GM18517 (cell line): ENCODE results near the gene URI1.
"Not testable (repeated sequence)": the region's sequence is repeated elsewhere in the genome, so short reads cannot be mapped to it uniquely, and the experiment has no call there.

ENCODE experiments used
- ATAC-seq: cut with Tn5 transposase; IDR thresholded peaks from one replicate; pipeline ENCODE4 v1.9.1; 2021; ENCODE audit warnings: mild to moderate bottlenecking, moderate library complexity; ENCODE audit not compliant: unreplicated experiment

The URI1 gene

DNA sequence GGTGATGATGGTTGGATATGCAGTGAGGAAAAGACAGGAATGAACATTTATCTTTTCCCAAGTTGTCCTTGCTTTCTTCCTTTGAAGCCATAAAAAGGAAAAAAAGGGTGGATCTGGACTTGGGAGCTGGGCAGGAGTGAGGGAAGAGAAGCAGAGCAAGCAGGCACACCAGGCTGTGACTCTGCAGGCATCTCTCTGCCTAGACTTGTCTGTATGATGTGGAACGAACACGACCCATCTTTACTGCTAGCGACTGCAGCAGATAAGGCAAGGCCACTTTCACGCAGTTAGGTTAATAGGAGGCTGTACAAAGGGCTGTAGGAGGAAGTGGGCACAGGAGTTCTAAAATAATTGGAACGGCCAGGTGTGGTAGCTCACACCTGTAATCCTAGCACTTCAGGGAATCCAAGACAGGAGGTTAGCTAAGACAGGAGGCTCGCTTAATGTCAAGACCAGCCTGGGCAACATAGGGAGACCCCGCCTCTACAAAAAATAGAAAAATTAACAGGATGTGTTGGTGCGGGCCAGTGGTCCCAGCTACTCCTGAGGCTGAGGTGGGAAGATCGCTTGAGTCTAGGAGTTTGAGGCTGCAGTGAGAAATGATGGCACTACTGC lies 961 bp upstream of the URI1 start:
- ATAC-seq = no peak

DNA sequence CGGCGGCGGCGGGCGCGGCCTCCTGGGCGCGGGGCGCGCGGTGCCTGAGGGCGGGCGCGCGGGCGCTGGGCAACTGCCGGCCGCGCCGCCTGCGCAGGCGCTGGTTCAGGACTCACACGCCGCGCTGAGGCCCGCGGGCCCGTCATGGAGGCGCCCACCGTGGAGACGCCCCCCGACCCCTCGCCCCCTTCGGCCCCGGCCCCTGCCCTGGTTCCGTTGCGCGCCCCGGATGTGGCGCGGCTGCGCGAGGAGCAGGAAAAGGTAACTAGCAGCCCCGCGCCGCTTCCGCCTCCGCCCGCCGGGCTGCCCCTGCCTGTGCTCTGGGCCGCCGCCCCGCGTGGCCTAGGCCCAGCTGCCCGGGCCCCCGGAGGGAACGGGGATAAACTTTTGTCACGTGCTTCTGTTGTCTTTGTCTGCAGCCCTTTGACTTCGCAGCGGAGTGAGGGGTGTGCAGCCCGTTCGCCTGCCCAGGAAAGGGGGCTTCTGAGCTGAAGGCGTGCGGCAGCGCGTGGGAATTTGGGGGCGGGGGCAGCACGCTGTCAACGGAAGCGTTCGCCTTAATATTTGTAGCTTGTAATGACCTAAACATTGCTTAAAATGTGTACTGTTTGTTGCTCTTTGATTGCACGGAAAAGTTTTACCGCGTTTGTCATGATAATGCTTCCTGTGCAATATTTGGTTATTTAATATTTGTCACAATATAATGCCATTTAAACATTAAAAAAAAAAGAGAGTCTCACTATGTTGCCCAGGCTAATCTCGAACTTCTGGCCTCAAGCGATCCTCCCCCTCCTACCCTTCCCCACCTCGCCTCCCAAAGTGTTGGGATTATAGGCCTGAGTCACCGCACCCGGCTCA lies 594 bp downstream of the URI1 start:
- peak; percentile 55 for ATAC-seq

DNA sequence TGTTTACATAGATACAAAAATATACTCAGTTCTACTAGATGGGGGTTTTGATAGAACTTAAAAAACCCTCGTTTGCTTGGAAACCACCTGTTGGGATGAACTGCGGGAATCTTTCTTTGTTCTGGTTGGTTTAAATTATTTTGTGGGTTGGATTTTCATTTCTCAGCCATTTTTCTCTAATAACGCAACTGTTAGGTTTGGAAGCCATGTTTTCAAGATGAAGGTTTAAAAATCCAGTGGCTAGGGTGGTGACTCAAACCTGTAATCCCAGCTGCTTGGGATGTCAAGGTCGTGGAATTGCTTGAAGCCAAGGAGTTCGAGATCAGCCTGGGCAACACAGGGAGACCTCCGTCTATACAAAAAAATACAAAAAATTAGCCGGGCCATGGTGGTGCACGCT lies 1.6 kb downstream of the URI1 start:
- no peak for ATAC-seq

DNA sequence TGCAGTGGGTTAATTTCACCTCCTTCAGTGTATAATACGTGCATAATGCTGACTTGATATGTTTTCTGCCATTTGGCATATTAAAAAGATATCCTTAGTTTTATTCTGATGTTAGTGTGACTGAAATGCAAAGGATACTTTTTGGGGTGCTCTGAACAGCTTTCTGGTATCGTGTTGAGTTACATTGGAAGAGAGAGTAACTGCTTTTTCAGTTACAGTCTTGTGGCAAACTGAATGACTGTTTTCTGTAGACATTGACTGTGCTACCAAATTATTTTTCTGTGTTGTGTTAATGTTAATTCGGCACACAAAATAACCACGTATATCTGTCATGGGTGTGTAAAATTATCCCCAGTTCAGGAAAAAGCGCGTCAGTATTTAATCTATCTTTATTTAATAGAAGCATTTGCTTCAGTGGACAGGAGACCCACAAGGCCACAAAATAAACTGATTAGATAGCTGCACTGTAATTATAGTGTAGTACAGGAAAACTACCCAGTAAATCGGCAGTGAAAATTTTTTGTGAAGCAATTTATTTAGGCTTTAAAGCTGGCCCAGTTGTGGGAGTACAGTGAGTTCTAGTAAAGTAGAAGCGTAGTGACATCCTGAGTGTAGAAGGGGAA lies 2.5 kb downstream of the URI1 start:
- ATAC-seq = no peak

DNA sequence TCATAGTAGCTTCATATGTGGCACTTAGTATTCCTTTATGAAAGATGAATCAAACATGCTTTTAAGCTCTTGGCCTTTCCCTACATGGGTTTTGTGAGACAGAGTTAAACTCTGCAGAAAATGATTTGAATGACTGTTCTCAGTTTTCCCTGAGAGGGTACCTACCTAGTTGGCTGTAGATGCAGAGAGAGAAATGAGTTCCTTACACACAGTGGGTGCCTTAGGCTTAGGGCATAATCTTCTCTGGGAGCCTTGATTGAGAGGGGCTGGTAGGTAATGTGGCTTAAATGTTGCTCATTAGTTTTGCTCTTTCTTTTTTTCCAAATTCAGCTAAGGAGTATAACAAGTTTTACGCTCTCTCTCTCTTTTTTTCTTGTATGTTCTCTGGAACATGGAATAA lies 3.0 kb downstream of the URI1 start:
- no peak for ATAC-seq

DNA sequence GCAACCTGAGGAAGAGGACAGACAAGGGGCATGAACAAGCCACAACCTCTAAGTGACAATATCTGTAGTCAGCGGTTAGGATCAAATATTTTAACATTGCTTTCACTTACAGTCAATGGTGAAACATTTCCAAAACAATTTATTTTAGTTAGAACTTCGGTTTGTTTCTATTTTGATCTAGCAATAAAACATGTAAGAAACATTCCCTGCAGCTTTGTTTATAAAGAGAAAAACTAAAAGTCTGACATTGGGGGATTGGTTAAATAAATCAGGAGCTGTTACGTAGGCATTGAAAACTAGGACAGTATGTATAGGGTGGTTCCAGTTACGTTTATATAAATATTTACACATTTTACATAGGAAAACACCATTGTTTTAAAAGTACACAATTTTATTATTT lies 3.4 kb downstream of the URI1 start:
- ATAC-seq = no peak

DNA sequence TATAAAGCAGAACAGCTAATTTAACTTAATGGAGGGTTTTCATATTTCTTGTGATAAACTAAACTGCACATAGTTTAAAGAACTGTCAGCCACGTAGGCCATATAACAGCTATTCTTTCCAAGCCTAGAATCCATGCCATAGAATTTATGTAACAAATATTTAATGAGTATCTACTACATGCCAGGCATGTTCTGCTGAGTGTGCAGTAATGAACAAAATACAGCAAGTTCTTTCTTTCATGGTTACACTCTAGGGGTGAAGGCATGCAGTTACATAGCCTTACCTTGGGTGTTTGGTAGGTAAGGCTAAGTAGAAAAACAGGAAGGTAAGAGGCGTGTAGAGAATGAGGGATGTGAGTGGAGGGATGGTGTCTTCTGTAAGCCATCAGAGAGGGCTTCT lies 4.6 kb downstream of the URI1 start:
- no peak for ATAC-seq

DNA sequence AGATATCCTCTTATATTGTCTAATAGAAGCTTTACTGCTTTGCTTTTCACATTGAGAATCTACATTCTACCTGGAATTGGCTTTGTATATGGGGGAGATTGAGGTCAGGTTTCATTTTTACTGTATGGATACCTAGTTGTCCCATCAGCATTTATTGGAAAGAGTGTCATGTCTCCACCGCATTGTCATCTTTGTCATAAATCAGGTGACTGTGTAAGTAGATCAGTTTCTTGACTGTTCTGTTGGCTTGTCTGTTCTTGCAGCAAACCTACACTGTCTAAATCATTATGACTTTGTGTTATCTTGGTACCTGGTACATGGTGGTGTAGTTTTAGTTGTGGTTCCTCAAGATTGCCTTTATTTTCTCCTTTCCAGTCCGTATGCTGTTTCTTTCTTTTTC lies 5.8 kb downstream of the URI1 start:
- no peak for ATAC-seq

DNA sequence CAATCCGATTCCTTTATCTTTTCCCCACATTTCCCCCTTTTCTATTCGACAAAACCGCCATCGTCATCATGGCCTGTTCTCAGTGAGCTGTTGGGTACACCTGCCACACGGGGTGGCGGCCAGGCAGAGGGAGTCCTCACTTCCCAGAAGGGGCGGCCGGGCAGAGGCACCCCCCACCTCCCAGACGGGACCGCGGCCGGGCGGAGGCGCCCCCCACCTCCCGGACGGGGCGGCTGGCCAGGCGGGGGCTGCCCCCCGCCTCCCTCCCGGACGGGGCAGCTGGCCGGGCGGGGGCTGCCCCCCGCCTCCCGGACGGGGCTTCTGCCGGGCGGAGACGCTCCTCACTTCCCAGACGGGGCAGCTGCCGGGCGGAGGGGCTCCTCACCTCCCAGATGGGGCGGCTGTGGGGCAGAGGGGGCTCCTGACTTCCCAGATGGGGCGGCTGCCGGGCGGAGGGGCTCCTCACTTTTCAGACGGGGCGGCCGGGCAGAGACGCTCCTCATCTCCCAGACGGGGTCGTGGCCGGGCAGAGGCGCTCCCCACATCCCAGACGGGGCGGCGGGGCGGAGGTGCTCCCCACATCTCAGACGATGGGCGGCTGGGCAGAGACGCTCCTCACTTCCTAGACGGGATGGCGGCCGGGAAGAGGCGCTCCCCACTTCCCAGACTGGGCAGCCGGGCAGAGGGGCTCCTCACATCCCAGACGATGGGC lies 6.9 kb downstream of the URI1 start:
- not testable (repeated sequence) for ATAC-seq

DNA sequence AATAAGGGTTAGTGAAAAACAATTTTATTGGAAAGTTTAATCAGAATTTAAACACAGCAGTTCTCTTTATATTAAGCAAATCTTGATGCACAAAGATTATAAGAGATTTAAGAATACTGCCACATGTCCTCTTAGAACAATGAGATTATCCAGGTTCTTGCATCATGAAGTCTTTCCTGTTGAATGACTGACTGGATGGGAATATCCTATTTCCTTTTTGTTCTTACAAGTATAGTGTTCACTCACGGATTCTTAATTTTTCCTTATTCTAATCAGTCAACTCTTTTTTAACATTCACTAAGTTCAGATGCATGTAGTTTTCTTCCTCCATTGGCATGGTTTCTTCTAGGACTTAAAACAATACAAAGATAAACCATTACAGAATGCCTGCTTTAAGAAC lies 10.1 kb downstream of the URI1 start:
- no peak for ATAC-seq

DNA sequence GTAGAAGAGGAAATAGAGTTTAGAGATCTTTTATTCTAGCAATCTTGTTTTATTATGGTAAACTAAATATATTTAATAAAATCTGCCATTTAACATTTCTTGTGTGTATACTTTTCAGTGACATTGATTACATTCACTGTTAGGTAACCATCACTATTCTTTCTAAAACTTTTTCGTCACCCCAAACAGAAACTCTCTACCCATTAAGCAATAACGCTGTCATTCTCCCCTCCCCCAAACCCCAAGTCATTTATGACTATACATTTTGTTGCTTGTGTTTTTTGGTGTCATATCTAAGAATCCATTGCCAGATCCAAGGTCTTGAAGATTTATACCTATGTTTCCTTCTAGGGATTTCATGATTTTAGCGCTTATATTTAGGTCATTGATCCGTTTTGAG lies 10.6 kb downstream of the URI1 start:
- no peak for ATAC-seq

DNA sequence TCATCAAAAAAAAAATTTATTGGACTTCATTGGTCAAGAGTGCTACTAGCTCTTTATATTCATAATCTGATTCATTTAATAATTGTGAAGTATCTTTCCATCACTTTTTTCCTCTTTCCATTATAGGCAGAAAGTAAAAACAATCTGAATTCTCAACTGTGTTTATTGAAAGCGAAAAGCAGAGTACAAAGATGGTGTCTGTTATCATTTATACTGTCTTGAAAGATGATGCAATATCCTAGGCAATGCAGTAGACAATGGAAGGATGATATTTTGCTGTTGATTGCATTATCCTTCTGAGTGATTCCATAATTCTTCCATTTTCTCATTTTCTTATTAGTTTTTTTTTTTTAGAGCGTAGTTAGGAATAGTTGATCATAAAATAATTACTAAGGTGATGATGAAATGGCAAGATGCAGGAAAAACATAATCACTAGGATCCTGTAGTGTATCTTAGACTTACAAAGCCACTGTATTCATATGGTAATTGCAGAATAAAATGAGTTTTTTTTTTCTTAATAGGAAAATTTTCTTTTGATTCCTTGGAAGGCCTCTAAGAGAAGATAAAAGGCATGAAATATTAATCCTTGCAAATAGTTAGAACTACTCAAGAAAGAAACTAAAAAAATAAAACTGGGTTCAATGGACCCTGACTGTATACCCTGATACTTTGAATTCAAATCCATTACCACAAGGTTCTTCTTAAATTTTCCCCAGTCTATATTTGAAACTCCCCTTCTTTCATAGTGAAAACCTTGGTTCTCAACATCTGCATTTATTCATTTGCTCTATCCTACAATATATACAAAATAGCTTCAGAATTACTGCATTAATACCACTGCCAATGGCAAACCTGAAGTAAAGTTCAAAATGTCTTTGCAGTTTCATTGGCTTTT lies 11.6 kb downstream of the URI1 start:
- ATAC-seq = no peak

DNA sequence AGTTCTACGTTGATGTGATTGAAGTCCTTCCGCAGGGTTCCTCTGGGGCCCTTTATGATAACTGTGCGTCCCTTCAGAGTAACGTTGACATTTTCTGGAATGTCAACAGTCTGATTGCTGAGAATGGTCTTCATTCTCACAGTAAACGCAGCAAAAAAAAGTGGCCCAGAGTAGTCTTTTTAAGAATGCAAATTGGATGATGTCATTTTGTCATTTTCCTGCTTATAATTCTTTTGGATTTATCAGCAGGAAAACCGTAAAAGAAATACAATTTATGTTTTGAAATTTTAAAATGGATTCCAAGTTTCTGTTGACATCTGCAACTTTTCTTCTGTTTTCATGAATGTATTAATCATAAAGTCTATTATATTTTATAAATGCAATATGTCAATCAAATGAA lies 14.8 kb downstream of the URI1 start:
- no peak for ATAC-seq

DNA sequence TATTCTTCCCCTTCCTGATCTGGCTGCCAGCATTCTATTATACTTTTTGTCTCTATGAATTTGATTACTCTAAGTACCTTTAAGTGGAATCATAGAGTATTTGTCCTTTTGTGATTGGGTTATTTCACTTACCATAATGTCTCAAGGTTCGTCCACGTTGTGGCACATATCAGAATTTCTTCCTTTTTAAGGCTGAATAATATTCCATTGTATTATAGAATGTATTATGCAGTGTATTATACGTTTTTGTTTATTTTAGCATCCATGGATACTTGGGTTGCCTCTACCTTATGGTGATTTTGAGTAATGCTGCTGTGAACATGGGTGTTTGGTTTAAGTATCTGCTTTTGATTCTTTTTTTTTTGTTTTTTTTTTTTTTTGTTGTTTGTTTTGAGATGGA lies 19.3 kb downstream of the URI1 start:
- ATAC-seq = no peak

DNA sequence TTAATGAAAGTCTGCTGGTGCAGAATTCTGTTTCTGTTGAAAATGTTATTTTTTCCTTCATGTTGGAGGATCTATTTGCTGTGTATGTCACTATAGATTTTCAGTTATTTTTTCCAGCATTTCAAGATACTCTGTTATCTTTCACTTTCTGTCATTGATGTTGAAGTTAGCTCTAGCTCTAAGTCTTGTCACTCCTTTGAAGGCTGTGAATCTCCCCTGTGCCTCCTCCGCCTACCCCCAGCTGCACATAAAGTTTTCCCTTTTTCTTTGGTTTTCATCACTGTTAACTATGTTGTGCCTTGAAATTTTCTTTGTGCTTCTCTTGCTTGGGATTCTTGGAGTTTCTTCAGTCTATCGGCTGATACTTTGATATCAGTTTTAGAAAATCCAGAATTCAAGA lies 20.8 kb downstream of the URI1 start:
- ATAC-seq = no peak

DNA sequence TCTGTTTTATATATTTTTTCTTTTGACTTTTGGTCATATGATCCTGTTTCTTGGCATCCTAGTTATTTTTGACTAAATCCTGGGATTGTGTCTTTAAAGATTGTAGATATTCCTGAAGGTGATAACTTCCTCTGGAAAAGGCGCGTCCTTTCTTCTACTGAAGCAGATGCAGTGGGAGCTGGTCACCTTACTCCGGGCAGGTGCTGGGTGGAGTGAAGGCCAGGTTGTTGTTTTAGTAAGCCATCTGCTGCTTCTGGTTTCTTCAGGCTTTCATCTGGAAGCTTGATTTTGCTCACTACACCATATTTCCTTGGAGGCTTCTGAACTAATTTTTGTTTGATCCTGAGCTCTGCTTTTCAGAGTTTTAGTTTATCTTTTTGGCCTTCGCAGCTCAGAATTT lies 21.5 kb downstream of the URI1 start:
- ATAC-seq = no peak

DNA sequence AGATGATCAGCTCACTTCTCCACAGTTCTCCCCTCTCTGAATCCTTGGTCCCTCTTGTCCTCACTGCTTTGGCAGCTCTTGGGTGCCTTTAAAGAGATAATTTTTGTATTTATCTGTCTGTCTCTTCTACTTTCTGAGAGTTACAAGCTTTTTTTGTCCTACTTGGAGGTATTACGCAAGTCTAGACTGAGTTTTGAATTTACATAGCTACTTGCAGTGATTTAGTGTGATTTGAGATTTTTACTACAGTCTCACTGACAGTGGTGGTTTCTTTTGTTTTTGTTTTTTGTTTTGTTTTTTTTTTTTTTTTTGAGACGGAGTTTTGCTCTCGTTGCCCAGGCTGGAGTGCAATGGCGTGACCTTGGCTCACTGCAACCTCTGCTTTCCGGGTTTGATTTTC lies 22.1 kb downstream of the URI1 start:
- ATAC-seq = no peak

DNA sequence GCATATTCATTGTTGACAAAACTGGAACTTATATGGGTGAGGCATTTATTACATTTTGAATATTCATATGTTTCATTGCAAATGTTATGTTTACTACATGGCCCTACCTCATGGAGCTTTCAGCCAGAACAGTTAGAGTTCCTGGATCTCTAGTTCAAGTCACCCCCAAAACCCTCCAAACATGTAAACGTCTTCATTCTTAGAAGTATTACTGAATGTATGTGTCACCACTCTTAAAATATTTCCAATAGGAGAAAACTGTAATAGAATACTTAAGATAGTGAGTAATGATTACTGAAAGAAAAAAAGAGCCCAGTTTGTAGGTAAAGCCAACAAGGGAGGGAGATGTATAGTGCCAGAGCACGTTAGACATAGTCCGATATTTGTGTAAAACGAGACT lies 23.5 kb downstream of the URI1 start:
- no peak for ATAC-seq

DNA sequence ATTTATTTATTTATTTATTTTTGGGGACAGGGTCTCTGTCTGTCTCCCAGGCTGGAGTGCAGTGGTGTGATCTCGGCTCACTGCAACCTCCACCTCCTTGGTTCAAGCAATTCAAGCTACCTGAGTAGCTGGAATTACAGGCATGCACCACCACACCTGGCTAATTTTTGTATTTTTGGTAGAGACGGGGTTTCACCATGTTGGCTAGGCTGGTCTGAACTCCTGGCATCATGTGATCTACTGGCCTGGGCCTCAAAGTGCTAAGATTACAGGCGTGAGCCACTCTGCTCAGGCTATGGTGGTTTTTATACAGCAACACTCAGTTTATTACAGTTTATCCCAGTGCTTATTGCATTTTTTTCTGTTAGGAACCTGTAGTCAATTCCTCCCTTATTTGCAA lies 24.1 kb downstream of the URI1 start:
- not testable (repeated sequence) for ATAC-seq

DNA sequence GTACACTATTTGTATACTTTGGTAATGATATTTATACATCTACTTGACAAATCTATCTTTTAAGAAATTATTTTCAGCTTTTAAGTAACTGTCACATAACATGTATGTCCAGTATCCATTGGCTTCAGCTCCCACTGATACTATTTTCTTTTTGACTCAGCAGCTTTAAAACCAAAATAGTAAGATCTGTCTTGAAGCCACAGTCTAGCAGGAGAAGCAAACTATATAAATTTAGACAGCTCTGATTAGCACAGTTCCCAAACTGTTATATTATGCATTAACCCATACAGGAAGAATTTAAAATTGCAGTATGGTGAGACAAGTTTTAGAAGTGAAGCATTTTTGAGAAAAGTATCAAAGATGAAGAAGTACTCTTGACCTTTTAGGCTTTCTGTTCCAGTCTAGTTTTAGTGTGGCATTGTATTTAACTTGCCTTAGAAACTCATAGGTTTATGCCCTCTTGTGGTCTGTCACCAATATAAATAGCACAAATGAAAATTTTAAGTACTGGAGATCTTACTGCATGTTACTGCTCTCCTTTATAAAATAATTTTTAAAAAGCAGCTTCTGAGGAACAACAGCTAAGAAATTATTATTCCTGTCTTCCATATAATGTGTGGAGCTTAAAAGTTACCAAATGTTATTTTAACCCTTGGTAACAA lies 24.7 kb downstream of the URI1 start:
- peak; percentile 57 for ATAC-seq
